NCI-H2029 (cell line): ENCODE measurements around the gene VASN.
"Not testable (repeated sequence)": the region's sequence is repeated elsewhere in the genome, so short reads cannot be mapped to it uniquely, and the experiment has no call there.

Experiments used
- DNase-seq: peaks from one replicate; lab custom pipeline; 2025; lab: John Stamatoyannopoulos, UW

The VASN gene

DNA sequence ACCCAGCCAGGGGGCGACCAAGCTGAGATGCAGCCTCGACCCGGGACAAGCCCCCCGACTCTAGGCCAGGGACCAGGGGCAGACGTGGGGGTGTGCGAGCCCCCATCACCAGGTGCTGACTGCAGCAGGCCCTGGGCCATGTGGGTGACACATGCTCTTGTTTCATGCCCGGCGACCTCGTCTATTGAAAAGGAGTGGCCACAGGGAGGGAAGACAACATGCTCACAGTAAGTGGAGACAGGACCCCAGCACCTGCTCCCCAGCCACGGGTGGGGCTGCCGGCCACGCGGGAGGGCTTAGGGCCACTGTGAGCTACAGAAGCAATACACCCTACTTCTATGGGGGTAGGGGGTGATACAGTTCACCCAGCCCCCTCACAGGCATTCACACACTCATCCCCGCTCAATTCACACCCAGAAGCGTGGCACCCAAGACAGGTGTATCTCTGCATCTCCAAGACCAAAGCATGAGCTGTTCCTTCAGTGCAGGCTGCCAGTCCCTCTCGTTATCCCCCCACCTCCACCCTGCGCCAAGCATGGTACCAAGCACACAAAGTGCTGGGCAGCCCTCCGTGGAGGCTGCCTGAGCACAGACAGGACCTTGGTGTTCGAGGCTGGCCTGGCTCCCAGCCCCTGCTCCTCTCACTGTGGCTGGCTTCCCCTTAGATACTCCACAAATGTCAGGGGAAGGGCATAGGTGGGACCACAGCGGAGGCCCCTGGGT lies 13.6 kb downstream of the VASN start:
- no peak for DNase-seq

DNA sequence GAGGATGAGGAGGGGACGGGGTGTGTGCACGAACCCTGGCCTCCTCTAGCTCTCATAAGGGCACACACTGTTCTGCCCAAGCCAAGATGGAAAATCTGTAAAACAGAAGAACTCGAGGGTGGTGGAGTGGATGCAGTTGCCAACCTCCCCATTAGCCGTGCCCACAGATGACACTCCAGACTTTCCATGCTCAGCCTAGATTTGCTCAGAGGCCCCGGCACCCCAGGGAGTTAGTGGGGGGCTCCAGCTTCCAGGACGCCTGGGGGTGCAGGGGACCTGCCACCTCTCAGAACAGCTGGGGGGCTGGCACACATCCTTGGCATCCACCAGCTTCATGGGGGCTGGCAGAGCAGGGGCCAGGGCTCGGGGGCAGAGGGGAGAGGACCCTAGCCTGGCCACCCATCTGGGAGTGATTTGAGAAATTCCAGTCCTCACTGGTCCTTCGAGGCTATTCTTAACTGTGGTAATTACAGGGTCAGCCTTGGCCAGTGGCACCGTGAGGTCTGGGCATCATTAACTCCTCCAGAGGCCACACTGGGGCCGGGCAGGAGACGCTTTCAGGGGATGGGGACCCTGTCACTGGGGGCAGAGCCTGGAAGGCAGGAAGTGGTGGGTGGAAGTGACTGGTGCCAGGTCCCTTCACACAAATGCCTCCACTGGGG lies 14.3 kb downstream of the VASN start:
- DNase-seq = no peak

DNA sequence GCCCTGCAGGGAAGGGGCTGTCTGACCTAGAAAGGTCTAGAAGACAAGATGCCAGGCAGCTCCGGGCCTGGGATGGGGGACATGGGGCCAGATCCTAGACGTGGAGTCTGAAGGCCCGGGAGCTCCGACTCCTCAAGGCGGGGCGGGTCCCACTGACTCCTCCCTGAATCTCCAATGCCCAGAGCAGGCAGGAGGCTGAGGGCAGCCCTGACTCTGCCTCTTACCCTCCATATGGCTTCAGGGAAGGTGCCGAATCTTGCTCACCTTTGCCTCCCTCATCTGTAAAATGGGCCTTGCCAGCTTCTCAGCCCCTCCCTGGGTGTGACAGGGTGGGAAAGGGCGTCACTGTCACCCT lies 14.8 kb downstream of the VASN start:
- no peak for DNase-seq

DNA sequence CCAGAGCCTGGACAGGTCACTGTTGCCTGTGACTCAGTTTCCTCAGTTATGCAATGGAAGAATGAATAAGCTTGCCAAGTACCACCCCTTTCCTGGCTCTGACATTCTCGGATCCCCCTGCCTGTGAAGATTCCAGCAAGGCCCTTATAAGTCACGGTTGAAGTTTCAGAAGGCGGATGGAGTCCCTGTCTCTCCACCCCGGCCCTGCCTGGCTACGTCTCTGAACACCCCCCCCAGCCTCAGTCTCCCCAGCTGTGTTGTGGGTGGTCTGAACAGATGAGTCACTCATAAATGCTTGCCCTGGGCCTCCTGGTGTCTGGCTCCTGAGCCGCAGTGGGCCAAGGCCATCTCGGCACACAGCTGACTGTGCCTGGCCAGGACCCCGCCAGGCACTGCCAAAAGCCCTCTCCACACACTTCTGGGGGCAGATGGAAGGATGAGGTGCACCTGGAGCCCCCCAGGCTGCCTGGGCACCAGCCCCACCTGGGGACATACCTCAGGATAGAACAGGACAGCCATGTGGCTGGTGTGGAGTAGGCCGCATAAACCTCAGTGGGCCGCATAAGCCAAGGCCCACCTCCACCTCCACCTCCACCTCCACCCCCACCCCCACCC lies 15.4 kb downstream of the VASN start:
- no peak for DNase-seq

DNA sequence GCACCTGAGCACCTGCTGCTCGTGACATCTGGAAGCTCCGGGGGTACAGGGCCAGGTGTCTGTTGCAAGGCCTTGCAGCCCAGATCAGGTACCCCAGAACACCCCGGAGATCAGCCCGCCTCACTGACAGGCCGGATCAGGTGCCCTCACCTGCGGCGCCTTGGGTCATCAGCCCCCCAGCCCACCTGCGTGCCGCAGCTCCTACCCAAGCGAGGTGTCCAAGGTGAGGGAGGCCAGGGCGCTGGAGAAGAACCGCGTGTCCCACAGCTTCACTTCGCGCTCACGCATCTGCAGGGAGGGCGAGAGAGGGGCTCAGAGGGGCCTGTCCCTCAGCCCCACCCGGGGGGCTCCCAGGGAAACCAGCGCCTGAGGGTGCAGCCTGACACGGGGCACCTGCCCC lies 16.1 kb downstream of the VASN start:
- no peak for DNase-seq

DNA sequence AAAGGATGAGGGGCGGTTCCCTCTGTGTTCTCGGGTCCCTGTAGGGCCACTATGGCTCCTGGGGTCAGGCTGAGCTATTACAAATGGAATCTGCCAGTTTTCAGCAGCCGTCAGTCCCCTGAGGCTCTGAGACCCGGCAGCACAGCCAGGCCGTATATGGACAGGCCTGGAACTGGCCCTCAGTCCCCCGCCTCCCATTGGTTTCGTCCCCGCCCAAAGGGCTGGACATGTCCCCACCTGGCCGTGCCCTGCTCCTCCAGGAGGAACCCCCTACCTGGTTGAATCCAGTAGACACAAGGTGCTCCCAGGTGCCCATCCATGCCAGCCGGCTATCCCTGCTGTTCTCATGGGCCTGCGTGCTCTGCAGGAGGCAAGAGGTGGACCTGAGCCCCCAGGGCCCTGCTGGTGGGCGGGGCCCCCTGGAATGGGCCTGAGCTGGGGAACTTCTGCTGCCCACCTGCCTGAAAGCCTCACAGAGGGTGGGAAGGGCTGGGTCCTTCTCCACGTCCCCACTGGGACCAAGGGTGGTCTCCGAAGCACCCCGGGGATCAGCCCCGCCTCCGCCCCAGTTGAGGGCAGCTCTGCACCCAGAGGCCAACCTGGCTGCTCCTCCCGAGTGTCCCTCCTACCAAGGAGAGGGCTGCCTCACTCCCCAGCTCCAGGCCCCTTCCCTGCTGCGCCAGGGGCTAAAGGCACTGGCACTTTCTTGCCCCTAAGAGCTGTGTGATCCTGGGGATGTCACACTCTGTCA lies 16.8 kb downstream of the VASN start:
- DNase-seq = no peak

DNA sequence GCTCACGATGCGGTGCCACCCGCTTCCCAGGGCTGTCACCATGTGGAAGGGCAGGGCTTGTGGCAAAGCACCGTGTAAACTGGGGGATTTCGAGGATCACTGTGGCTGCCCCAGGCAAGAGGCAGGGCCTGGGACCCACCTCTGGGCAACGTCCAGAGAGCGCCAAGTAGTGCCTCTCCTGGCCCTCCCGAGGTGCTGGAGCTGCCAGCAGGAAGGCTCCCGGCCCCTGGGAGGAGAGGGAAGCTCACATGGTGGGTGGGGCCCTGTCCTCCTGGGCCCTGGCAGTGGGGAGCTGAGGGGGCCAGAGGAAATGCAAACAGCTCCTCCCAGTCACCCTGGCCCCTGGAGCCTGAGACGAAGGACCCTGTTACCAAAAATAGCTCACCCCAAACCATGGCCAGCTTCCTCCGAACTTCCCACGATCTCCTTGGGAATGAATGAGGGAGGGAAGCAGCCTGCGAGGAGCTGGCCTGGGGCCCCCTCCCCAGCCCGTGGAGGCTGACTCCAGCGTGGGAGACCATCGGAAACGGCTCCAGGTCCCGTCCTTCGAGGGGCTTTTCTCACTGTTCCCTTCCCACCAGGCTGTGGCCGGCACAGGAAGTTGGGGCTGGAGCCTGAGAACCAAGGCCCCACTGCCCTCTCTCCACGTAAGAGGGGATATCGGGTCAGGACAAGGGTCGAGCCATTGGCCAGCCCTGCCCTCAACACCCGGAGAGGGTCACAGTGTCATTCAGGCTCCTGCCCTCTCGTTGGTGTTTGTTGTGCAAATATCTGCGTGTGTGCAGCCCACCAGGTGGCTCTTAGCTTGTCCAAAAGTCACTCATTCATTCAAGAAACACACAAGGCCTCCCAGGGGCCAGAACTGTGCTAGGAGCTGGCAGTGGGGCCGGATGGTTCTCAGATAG lies 17.7 kb downstream of the VASN start:
- no peak for DNase-seq

DNA sequence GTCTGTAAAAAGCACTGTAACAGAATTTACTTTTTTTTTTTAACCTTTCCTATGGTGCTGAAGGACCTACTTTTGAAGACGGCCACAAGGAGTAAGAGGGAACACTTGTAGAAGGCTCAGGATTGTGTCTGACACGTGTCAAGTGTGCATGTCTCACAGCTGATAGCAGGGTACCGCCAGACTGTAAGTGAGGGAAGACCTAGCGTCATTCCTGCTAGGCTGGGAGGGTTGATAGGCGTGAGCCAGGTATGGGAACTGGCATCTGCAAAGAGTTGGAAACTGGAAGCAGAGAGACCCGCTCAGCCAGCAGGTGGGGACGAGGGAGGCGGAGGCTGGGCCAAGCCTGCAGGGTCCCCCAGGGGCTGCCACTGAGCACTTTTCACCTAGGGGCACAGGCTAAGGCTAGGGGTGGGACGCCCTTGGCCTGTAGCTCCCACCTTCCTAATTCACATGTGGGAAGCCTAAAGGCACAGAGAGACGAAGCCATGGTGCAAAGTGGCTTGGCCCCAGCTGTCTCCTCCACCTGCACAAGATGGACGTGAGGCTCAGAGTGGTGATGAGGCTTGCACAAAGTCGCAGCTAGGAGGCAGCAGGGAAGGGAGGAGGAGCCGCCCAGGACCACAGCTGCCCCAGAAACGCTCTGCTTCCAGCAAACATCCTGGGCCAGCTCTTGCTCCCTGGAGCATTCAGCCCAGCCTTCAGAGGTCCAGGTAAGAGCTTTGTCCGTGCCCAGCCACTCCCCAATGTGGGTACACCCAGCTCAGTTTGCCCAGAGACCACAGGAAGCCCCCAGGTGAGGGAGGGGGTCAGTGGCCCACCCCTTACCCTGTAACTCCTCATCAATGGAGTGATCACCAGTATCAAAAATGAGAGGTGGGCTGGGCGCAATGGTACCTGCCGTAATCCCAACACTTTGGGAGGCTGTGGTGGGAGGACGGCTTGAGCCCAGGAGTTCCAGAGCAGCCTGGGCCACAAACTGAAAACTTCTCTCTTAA lies 18.9 kb downstream of the VASN start:
- no peak for DNase-seq

DNA sequence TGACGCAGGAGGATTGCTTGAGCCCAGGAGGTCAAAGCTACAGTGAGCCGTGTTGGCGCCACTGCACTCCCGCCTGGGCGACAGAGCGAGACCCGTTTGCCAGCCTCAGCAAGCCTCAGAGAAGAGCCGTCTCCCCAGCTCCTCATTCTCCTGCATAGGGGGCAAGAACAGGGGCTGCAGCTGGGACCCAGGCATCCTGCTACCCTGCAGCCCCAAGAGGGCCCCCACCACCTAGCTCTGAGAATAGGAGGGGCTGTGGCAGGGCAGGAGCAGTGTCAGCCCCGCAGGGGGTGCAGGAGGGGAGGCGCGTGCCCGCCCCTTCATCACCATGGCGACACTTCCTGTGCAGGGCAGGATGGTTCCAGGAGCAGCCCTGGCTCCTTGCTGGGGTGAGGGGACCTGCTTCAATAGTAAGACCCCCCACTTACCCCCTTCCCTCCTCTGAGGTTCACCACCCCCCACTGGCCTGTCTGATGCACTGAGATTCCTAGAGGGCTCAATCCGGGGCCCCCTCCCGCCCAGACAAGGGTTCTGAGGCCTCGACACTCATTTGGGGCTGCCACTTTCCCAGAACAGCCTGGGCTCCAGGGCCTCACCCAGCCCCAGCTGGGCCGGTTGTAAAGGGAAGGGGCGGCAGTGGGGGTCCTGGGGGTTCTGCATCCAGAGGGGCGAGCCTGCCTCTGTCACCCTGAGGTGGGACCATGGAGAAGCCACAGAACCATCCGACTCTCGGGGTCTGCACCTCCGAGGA lies 20.2 kb downstream of the VASN start:
- DNase-seq = no peak

DNA sequence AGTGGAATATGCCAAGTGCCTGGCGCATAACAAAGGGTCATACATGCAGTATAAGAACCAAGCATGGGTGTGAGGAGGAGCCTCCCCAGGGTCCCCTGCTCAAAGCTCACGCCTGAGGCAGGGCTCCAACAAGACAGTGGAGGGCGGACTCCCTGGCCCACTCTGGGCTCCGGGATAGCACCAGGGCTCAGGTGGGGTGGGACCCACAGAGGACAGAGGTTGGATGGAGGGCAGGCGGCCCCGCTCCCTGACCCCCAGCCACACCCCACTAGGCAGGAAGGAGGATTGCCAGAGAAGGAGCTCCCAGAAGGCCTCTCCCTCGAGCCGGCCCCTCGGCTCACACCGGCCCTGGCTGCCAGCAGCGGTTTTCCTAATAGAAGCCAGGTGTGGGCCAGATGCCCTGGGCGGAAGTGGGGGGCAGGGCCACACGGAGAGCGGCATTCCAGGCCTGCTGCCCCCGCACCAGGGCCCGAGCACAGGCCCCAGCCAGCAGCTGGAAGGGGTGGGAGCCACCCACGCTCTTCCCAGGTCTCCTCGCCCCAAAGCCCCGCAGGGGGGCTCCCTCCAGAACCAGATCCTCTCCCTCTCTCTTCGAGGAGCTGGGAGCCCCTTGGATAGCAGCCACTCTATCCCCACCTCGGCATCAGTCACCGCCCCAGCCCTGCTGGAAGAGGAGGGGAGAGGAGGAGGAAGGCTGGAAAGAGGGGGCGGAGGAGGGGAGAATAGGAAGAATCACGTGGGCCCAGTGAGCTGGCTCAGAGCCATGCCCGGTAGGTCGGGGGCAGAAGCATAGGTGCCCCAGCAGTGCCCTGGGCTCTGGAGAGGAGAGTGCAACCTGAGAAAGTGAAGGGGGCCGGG lies 21.0 kb downstream of the VASN start:
- DNase-seq = peak; percentile 28

DNA sequence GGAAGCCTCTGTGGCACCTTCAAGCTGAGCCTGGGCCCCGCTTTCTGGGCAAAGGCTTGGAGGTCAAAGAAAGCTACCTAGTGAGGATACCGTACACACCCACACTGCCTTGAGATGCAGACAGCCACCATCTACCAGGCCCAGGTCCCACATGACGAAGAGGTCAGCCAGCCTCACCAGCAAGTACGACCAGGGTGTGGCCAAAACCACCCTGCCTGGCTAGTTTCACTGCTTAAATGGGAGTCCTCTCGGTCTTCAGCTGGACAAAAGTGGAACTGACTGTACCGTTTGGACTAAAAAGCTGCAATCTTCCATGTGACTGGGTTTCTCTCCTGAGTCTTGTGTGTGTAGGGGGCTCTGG lies 21.6 kb downstream of the VASN start:
- DNase-seq = no peak

DNA sequence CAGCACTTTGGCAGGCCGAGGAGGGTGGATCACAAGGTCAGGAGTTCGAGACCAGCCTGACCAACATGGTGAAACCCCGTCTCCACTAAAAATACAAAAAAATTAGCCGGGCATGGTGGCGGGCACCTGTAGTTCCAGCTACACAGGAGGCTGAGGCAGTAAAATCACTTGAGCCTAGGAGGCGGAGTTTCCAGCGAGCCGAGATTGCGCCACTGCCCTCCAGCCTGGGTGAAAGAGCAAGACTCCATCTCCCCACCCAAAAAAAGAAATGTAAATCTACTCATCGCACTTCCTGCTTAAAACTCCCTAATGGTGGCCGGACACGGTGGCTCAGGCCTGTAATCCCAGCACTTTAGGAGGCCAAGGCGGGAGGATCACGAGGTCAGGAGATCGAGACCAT lies 22.2 kb downstream of the VASN start:
- DNase-seq = not testable (repeated sequence)

DNA sequence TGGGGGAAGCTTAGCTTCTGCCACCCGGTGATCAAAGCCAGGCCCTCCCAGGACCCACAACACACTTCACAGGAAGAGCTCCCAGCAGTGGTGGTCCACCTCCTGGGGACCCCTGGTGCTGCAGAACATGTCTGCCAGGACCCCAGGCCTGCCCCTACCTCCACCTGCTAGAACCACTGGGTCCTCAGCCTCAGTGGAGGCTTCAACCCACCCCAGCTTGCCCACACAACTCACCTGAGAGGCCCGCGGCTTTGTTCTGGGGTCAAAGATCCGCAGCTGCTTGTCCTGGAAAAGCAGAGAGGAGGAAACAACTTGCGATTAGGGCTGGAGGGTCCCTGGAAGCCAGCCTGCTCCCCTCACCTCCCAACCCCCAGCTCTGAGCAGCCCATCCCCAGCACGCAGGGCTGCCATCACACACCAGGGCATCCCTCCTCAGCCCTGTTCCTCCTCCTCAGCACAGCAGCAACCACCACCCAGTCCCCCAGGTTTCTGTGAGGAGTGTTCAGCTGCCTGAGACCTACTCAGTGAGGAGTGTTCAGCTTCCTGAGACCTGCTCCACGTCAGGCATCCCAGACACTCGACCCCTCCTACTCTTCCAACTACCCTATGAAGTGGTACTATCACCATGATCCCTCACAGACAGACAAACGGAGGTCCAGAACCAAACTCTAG lies 23.5 kb downstream of the VASN start:
- no peak for DNase-seq

DNA sequence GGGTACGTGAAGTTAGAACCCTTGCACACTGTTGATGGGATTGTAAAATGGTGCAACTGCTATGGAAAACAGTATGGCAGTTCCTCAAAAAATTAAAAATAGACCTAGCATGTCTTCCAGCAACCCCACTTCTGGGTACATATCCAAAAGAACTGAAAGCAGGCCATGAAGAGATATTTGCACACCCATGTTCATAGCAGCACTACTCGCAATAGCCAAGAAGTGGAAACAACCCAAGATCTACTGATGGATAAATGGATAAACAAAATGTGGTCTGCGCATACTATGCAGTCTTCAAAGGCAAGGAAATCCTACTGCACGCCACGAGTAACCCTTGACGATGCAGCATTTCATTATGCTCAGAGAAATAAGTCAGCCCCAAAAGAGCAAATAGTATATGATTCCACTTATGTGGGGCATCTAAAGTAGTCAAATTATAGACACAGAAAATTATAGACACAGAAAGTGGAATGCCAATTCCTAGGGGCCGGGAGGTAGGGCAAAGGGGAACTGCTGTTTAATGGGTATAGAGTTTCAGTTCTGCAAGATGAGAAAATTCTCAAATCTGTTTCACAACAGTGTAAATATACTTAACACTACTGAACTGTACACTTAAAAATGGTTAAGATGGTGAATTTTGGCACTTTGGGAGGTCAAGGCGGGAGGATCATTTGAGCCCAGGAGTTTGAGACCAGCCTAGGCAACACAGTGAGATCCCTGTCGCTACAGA lies 27.5 kb downstream of the VASN start:
- no peak for DNase-seq

DNA sequence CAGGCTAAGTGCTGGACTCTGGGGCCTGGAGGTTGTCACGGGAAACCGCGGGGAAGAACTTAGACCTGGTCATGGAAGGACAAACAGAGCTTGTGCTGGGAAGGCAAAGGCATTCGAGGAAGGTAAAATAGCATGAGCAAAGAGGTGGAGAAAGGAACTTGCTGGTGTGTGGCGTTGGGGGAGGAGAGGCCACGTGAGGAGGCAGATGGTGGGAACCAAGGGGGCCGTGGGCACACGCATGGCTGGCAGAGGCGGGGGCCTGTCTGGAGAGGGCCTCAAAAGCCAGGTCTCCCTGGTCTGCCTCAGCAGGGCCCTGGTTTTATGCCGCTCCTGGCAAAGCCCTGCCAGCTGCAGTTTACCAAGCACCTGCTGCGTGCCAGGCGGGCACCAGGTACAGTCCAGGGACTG lies 29.4 kb downstream of the VASN start:
- no peak for DNase-seq

DNA sequence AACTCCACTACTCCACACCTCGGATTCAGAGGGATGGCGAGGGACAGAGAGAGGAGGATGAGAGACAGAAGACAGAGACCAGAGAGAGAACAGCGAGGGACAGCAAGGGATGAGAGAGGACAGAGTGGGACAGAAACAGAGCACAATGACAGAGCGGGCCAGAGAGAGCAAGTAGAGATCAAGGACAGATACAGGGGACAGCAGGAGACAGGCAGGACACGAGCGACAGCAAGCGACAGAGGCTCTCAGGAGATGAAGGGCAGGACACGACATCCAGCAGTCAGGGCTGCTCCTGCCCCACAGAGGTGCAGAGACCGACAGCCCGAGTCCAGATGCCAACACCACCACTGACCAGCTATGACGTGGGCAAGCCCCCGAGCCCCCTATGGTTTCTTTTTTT lies 29.9 kb downstream of the VASN start:
- no peak for DNase-seq

DNA sequence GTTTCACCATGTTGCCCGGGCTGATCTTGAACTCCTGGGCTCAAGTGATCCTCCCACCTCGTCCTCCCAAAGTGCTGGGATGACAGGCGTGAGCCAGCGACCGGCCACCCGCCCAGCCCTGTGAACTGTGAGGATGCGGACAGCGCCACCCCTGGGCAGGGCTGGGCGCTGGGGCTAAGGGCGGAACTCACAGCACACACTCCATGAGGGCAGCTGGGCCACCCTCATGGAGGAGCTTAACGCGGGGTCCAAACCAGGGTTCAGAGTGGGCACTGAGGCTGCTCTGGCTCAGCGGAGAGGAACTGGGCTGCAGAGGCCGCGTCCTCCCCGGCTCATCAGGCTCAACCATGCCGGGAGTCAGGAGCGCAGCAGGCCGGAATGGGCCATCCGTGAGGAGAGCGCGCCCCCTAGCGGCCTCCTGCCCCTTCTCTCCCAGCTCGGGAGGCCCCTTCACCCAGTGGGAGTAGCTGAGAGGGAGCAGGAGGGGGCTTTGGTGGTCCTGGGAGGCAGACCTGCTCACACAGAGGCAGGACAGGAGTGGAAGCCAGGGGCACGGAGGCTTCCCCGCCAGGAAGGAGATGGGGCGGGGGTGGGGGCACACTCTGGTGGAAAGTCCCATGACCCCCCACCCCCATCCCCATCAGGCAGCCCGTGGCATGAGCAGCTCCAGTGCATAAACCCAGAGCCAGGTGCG lies 30.9 kb downstream of the VASN start:
- peak; percentile 33 for DNase-seq
